GM12801 (cell line): ENCODE results near the gene KRT81.

Experiments used
- CTCF ChIP-seq: IDR thresholded peaks from one replicate; pipeline ENCODE4 v1.5.1; 2011; ENCODE audit warnings: control low read depth; ENCODE audit not compliant: insufficient read length; ENCODE audit errors: extremely low read depth

The KRT81 gene

GRCh38 chr12:52291267-52291935 lies at the start of gene KRT81:
Gene KRT81, minus strand, starts transcription at chr12:52291534. Its CDS starts 69 bp downstream, at chr12:52291465.
- TF ChIP-seq CTCF, result no peak

GRCh38 chr12:52338241-52338960 lies 47.1 kb upstream of the KRT81 start:
- TF ChIP-seq CTCF, result no peak

GRCh38 chr12:52337054-52337453 lies 45.7 kb upstream of the KRT81 start:
- no peak for TF ChIP-seq CTCF

- no peak for TF ChIP-seq CTCF
Measured at GRCh38 chr12:52336641-52337040, 45.3 kb upstream of the KRT81 start.

- no peak for TF ChIP-seq CTCF
Measured at GRCh38 chr12:52335598-52336262, 44.4 kb upstream of the KRT81 start.

GRCh38 chr12:52334185-52334584 lies 42.9 kb upstream of the KRT81 start:
- no peak for TF ChIP-seq CTCF

- TF ChIP-seq CTCF, result no peak
Measured at GRCh38 chr12:52333321-52333720, 42.0 kb upstream of the KRT81 start.
